Mucosa of descending colon (tissue), 3 donors: Measurements from ENCODE around the gene C11orf86. TPM values are rescaled to one million over a fixed set of nuclear protein-coding genes. Genes with fewer than 3 reads are reported as not detected.
A peak's percentile ranks its signal among the peaks of the same experiment; 100 is the strongest.

Experiments
- ATAC-seq: fragments of 200-7000 bp; cut with Tn5 transposase; one replicate; pipeline ENCODE4 v1.9.1; 2020; ENCODE audit warnings: mild to moderate bottlenecking, moderate library complexity
- DNase-seq, 3 donors: peaks; one replicate each; pipeline ENCODE4 v3.0.0-alpha.2; 2020
- H3K36me3 ChIP-seq: fragments of 200-600 bp; one replicate; pipeline ENCODE4 v1.8.0; 2021; ENCODE audit warnings: low read depth, mild to moderate bottlenecking
- H3K4me1 ChIP-seq: fragments of 200-600 bp; one replicate; pipeline ENCODE4 v1.8.0; 2021; ENCODE audit warnings: low read depth, mild to moderate bottlenecking
- H3K4me3 ChIP-seq: fragments of 200-600 bp; one replicate; pipeline ENCODE4 v1.8.0; 2021; ENCODE audit warnings: mild to moderate bottlenecking
- H3K9me3 ChIP-seq: fragments of 200-600 bp; one replicate; pipeline ENCODE4 v1.8.0; 2021; ENCODE audit warnings: mild to moderate bottlenecking
- CTCF ChIP-seq: fragments of 200-600 bp; IDR thresholded peaks from one replicate; pipeline ENCODE4 v1.8.0; 2022; ENCODE audit warnings: antibody characterized with exemption, mild to moderate bottlenecking
- intact Hi-C, 2 donors: fragments of 100-400 bp; cut with DNase I in 1 of 2; cut with micrococcal nuclease in 1 of 2; formaldehyde crosslinking; loops; one replicate each; pipeline versions ENCODE4 v1.11.0 to v1.11.1; 2022; cut with DNase I, micrococcal nuclease
- total RNA-seq, 3 donors: library from RNA; stranded (reverse); fragmentation: NEBNext Ultra II Directional in 2 of 3; extraction: Animal tissue kit (Norgen Biotek cat#: 25700) in 2 of 3; gene quantifications; one replicate each; pipeline versions ENCODE4 v1.2.1 to v1.2.4, GENCODE V29; 2021 to 2023
- donor health status: DM: no; HTN: no; CAD: no; lungs with moderate emphysema.
- donor health status: DM: no; HTN: no; CAD: no.
- donor health status: DM: no; HTN: yes; CAD: no.

C11orf86 gene
- total RNA-seq, 3 donors from 2014 or later = 26.9 to 51.5 (median 38.3) TPM

- Histone ChIP-seq H3K4me1 (peaks cover 15% of the 10 kb centered on the region), H3K36me3 (no peaks in the 10 kb centered on the region), H3K4me3 (no peak overlapping the region), H3K9me3 (no peaks in the 10 kb centered on the region)
- DNase-seq = no peak
- ATAC-seq = no peak
- intact Hi-C loops = no loop called here
- TF ChIP-seq CTCF = no peak
Observed at GRCh38 chr11:67020949-67021348, 45.8 kb downstream of the C11orf86 start.

- ATAC-seq (peak; percentile 82), DNase-seq (peak; percentile 38 to 75 (median 69))
- Histone ChIP-seq H3K4me1 (peaks cover 15% of the 10 kb centered on the region), H3K36me3 (no peaks in the 10 kb centered on the region), H3K9me3 (no peaks in the 10 kb centered on the region), H3K4me3 (no peak overlapping the region)
- no peak for TF ChIP-seq CTCF
- intact Hi-C loops = no loop called here
Observed at GRCh38 chr11:67022341-67022933, 47.3 kb downstream of the C11orf86 start.

GRCh38 chr11:67022961-67023956, 48.2 kb downstream of the C11orf86 start, which contains the start of gene SYT12:
TSS of gene SYT12 (plus strand) at chr11:67023134. CDS start at chr11:67030145, 7,011 bp downstream.
- ATAC-seq = peak; percentile 22
- DNase-seq = no peak
- intact Hi-C loops = no loop called here

GRCh38 chr11:67023957-67024353, 48.9 kb downstream of the C11orf86 start:
- DNase-seq (no peak), ATAC-seq (no peak)
- intact Hi-C loops = no loop called here
- no peaks in the 10 kb centered on the region for H3K9me3 ChIP-seq
- H3K4me1 ChIP-seq = peaks cover 15% of the 10 kb centered on the region
- no peak overlapping the region for H3K4me3 ChIP-seq
- H3K36me3 ChIP-seq = no peaks in the 10 kb centered on the region
- TF ChIP-seq CTCF = no peak

More at GRCh38 chr11:67022961-67023956, 48.2 kb downstream of the C11orf86 start, which contains the start of gene SYT12:
- Histone ChIP-seq H3K9me3 (no peaks in the 10 kb centered on the region), H3K36me3 (no peaks in the 10 kb centered on the region), H3K4me3 (no peak within 1 kb of the TSS), H3K4me1 (peaks cover 15% of the 10 kb centered on the region)
- TF ChIP-seq CTCF = no peak

GRCh38 chr11:67024410-67024809, 49.3 kb downstream of the C11orf86 start:
- Histone ChIP-seq H3K4me1 (peaks cover 15% of the 10 kb centered on the region), H3K36me3 (no peaks in the 10 kb centered on the region), H3K9me3 (no peaks in the 10 kb centered on the region), H3K4me3 (no peak overlapping the region)
- ATAC-seq (no peak), DNase-seq (no peak)
- TF ChIP-seq CTCF = no peak
- intact Hi-C loops = no loop called here
